Frontal cortex (tissue), 1 donor: Measurements from ENCODE around the gene ERVH48-1. TPM values are rescaled to one million over a fixed set of nuclear protein-coding genes. Genes with fewer than 3 reads are reported as not detected.

Experiments
- small RNA-seq: library from RNA; depleted of rRNA; stranded (forward); fragments of <200 nt; gene quantifications from one replicate; pipeline ENCODE3, GENCODE V24; 2014
- total RNA-seq: library from RNA; depleted of rRNA; stranded (reverse); fragments of >200 nt; gene quantifications from one replicate; pipeline ENCODE4 v1.2.3, GENCODE V29; 2014

ERVH48-1 gene
- total RNA-seq, 1 donor from 2014 or later: not detected

Small RNA genes lying within 50 kb of the gene (small RNA-seq; reads per million reads assigned to genes)
- gene MIR5692B: not detected

Other genes starting within 250 kb of the ERVH48-1 start
- gene WDR4, start 46.1 kb downstream of the ERVH48-1 start, total RNA-seq: 10.2 TPM
- 25.3 TPM for gene NDUFV3, start 32.3 kb downstream of the ERVH48-1 start, total RNA-seq
- gene PKNOX1, start 48.9 kb upstream of the ERVH48-1 start, total RNA-seq: 23.2 TPM
- 51.4 TPM for gene CBS, start 150.2 kb upstream of the ERVH48-1 start, total RNA-seq
- gene U2AF1, start 181.9 kb upstream of the ERVH48-1 start, total RNA-seq: 21.2 TPM
- gene CRYAA, start 243.4 kb upstream of the ERVH48-1 start, total RNA-seq: not detected